Hindlimb muscle (tissue), 1 donor: ENCODE measurements around the gene COMMD10. TPM values are rescaled to one million over a fixed set of nuclear protein-coding genes. Genes with fewer than 3 reads are reported as not detected.

Experiments used
- DNase-seq: peaks from one replicate; pipeline ENCODE4 v3.0.0-alpha.2; 2013
- polyA plus RNA-seq: library from polyadenylated mRNA; unstranded; fragments of 120-200 nt; gene quantifications from one replicate; pipeline ENCODE4 v1.2.1, GENCODE V29; 2013; ENCODE audit not compliant: insufficient read length

The COMMD10 gene
- polyA plus RNA-seq, 1 donor, result 23.9 TPM

GRCh38 chr5:116225281-116225922 is 140.6 kb downstream of the COMMD10 start:
- no peak for DNase-seq

DNA sequence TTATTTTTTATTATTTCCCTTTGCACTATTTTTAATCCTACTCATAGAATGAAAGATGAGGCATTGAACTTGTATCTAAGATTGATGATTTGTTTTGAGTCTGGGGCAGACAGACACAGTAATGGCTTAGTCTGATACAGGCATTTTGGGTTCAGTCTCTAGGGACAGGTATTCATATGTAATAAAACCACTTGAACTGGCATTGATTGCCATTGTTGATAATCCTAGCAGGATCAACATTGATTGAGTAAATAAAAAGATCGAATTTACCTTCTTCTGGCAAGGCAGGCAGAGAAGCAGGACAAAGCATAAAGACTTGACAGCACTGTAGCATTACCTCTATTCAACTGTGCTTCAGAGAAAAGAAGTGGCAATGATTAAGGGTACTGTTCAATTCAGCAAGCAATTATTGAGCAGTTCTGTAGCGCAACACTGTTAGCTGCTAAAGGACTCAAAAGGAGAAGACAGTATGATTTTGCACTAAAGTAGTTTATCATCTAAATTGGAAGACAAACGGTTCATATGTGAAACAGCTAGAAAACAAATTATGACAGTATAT is 144.4 kb downstream of the COMMD10 start:
- no peak for DNase-seq

- DNase-seq, result no peak
These were observed 146.5 kb downstream of the COMMD10 start for GRCh38 chr5:116231288-116231687.

DNA sequence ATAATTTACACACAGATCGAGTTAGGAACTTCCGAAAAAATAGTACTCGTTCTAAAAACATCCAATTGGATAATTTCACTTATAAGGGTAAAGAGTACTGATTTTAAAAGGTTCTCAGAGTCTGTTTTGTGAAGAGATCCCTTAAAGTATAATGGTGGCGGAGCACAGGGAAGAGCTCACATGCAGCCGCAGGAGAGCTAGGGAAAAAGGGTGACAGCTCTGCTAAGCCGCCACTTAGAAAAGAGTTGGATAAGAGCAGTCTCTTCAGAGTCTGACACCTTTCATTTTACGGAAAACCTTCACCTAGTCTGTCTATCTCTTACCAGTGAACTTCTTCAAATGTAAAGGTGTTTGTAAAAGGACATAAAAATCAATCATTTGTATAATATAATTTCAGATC is 149.9 kb downstream of the COMMD10 start:
- no peak for DNase-seq

- no peak for DNase-seq
These were observed 153.2 kb downstream of the COMMD10 start for GRCh38 chr5:116237917-116238500.

DNA sequence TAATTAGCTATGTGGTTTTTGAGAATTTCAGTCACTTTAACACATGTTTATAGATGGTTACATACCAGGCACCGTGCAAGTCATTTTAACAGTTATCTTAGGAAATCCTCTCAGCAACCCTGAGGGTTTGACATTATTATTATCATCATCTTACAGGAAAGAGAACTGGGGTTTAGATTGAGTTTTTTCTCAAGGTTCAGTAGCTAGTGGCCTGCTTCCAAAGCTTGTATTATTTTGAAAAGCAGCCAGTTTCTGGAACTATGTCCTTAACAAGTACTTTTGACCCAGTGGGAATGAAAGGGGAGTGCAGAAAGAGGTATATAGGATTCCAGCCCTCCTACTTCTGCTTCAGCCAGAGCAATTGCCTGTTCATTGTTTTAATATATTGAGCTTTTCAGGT is 157.5 kb downstream of the COMMD10 start:
- DNase-seq, result peak; percentile 7

DNA sequence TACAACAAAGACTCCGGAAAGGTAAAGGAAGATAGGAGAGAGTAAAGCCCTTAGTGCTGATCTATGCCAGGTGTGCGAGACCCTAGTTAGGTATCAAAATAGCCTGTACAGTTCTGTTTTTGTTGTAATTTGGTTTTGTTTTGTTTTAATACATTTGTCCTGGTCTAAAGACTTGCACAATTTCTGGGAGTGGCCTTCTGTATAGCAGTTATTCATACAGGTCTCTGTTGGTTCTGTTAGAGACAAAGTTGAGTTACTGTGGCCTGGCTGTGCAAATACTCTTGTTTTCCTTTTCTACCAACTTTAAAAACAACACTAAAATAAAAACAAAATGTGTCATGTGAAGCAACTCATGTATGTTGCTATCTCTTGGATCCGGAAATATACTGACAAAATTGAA is 163.6 kb downstream of the COMMD10 start:
- no peak for DNase-seq

GRCh38 chr5:116249648-116250047 is 164.8 kb downstream of the COMMD10 start:
- DNase-seq, result no peak

DNA sequence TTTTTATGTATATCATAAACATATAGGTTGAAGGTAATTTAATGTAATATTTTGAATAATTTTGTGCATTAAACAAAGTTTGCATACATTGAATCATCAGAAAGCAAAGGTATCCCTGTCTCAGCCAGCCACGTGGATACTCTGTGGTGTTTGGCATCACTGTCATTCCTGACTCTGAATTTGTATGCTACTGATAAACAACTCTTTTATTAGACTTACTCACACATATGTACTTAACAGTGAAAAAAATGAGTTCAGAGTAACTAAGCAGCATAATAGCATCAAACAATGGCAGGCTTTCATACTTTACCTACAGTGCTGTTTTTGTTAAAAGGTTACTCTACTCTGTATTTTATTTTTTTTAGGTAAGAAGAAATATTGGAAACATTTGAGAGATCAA is 171.9 kb downstream of the COMMD10 start:
- DNase-seq, result no peak

DNA sequence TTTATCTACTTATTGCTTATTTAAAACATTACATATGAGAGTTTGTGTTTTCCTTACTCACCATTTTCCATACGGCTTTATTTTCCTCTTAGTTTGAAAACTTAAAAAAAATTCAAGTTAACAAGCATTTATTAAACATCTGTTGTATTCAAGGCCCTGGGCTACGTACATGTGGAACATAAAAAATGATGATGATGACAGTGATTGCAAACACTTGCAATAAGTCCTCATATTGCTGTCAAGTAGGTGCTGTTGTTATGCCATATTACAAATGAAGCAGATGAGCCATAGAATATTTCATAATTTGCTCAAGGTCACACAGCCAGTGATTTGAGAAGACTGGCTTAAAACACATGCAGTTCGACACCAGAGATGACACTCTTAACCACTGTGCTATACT is 180.6 kb downstream of the COMMD10 start:
- no peak for DNase-seq

- DNase-seq, result no peak
These were observed 186.7 kb downstream of the COMMD10 start for GRCh38 chr5:116271446-116272025.

- DNase-seq, result no peak
These were observed 187.6 kb downstream of the COMMD10 start for GRCh38 chr5:116272281-116272941.

GRCh38 chr5:116273448-116274242 is 188.8 kb downstream of the COMMD10 start:
- DNase-seq, result no peak

GRCh38 chr5:116274251-116274650 is 189.4 kb downstream of the COMMD10 start:
- DNase-seq, result no peak

DNA sequence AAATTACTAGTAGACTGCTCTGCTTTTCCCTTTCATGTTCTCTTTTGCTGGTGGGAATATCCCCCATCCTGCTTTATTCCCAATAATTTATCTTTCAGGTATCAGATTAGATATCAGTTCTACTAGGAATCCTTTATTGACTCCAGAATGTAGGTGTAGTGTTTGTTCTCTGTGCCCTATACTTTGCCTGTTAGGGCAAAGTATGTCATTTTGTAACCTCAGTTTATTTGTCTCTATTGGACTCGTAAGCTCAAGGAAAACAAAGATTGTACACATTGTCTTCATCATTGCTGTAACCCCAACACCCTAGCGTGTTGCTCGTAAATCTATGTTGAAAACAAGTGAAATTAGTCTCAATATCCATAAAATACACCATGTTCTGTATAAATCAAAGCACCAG is 190.5 kb downstream of the COMMD10 start:
- DNase-seq, result no peak

GRCh38 chr5:116276952-116277351 is 192.1 kb downstream of the COMMD10 start:
- DNase-seq, result no peak

- DNase-seq, result no peak
These were observed 195.5 kb downstream of the COMMD10 start for GRCh38 chr5:116280149-116280803.

DNA sequence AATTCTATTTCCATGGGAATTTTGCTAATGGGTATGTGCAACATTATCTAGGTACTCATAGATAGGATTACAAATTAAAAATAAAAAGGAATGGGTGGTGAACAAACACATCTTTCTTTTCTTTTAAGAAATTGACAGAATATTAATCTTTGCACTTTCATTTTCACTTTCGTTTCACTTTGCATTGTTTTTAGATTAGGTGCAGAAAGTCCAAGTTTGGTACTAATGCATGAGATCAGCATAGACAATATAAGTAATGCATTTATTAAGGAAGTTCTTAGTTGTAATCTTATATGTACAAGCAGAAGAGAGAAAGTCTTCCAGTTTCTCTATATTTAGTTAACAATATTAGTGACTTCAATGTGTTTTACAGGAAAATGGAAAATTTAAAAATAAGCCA is 196.5 kb downstream of the COMMD10 start:
- DNase-seq, result no peak

DNA sequence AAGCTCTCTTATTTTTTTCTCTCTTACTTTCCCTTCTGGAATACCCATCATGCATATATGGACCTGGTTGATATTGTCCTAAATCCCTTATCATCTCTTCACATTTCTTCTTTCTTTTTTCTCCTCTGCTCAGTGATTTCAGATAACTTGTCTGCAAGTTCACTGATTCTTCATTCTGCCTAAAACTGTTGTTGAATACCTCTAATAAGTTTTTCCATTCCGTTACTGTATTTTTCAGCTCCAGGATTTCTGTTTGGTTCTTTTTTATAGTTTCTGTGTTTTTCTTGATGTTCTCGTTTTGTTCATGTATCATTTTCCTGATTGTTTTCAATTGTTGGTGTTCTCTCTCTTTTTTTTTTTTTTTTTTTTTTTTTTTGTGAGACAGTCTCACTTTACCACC is 203.7 kb downstream of the COMMD10 start:
- no peak for DNase-seq

GRCh38 chr5:116289276-116289675 is 204.5 kb downstream of the COMMD10 start:
- no peak for DNase-seq

- DNase-seq, result no peak
These were observed 206.4 kb downstream of the COMMD10 start for GRCh38 chr5:116291271-116291670.

GRCh38 chr5:116292321-116292720 is 207.5 kb downstream of the COMMD10 start:
- DNase-seq, result no peak
